Stimulated activated CD8-positive, alpha-beta memory T cell treated with anti-CD3 and anti-CD28 coated beads, Interleukin-15, amount 100 ng/mL, for 24 hours (primary cell): ENCODE measurements around the gene PCSK9.
"Not testable (repeated sequence)": the region's sequence is repeated elsewhere in the genome, so short reads cannot be mapped to it uniquely, and the experiment has no call there.

Experiments used
- DNase-seq: peaks from one replicate; pipeline ENCODE4 v3.0.0-alpha.2; 2020; ENCODE audit warnings: low read depth

PCSK9 gene

GRCh38 chr1:55010194-55010886 is 29.0 kb upstream of the PCSK9 start:
- no peak for DNase-seq

- DNase-seq: no peak
Observed at GRCh38 chr1:55010887-55011217, 28.5 kb upstream of the PCSK9 start.

DNA sequence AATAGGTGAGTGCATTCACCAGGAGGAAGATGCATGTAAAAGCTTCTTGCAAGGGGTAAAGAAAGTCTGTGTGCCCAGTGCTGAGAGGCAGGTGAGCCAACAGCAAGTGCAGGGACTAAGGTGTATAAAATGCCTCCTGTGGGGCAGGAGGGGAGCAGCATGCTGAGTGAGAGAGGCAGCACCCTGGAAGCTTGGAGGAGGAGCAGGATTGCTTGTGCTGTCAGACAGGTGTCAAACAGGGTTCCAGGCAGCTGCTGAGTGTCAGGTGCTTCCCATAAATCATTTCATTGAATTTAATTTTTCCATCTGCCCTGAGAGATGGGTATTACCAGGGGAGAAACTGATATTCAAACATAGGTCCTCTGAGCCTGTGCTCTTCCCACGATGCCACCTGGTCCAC is 26.7 kb upstream of the PCSK9 start:
- DNase-seq: no peak

DNA sequence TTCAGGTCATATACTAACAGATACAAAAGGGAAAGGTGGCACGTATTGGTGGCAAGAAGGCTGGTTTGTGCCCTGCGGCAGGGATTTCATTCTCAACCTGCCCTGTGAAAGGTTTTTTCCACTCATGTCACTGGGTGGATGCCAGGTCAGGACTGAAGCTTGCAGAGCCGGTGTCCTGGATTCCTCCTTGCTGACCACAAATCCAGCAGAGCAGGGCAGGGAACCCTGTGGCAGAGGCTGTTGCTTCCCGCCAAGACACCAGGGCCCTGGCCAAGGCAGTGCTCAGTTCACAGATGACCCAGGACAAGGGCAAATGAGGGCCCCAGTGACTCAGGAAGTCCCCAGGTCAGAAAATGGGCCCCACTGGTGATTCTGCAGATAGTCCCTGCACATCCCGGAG is 24.2 kb upstream of the PCSK9 start:
- DNase-seq: no peak

GRCh38 chr1:55015731-55016620 is 23.4 kb upstream of the PCSK9 start:
- DNase-seq: no peak

- DNase-seq: no peak
Observed at GRCh38 chr1:55018395-55018794, 21.0 kb upstream of the PCSK9 start.

DNA sequence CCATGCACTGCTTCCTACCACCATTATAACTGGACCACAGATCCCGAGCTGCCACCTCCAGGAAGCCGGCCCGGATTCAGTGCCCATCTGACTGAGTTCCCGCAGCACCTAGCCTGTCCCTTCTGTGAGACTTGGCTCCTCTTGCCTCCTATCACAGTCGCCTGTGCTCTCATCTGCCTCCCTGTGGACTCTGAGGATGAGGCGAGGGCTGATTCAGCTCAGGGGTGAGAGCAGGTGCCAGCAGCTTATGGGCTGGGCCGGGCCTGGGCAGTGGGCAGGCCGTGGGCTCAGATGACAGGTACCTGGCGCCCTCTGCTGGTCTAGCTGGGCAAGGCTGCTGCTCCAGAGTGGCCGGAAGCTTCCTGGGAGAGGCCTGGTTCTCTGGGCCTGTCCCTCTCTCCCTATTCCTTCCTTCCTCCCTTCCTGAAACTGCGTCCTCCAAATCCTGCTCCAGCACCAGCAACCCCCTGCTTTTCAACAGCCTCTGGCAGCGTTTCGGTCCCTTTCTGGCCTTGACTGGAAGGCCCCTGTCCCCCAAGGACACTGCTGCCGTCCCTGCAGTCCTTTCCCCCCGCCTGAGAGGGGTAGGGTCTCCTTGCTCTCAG is 17.3 kb upstream of the PCSK9 start:
- peak; percentile 41 for DNase-seq

GRCh38 chr1:55024163-55024562 is 15.2 kb upstream of the PCSK9 start:
- DNase-seq: not testable (repeated sequence)

DNA sequence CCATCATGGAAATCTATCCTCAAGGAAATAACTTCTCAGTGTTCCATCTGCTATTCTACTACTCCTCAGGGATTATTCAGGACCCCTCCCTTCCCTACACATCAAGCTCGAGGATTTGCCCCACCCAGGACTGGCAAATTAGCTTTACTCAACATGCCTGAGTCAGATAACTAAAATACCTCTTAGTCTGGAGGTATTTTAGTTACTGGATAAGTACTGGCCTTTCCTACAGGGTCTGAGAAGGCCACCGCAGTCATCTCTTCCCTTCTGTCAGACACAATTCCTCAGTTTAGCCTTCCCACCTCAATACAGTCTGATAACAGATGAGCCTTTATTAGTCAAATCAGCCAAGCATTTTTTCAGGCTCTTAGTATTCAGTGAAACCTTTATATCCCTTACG is 12.7 kb upstream of the PCSK9 start:
- DNase-seq: not testable (repeated sequence)

DNA sequence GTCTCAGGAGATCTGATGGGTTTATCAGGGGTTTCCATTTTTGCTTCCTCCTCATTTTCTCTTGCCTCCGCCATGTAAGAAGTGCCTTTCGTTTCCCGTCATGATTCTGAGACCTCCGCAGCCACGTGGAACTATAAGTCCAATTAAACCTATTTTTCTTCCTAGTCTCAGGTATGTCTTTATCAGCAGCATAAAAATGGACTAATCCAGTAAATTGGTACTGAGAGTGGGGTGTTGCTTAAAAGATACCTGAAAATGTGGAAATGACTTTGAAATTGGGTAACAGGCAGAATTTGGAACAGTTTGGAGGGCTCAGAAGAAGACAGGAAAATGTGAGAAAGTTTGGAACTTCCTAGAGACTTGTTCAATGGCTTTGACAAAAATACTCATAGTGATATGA is 8.2 kb upstream of the PCSK9 start:
- DNase-seq: not testable (repeated sequence)

- no peak for DNase-seq
Observed at GRCh38 chr1:55033265-55033614, 6.1 kb upstream of the PCSK9 start.

GRCh38 chr1:55034476-55035133 is 4.7 kb upstream of the PCSK9 start:
- no peak for DNase-seq

- no peak for DNase-seq
Observed at GRCh38 chr1:55035904-55036303, 3.4 kb upstream of the PCSK9 start.

- DNase-seq: no peak
Observed at GRCh38 chr1:55037733-55038551, 1.4 kb upstream of the PCSK9 start.

DNA sequence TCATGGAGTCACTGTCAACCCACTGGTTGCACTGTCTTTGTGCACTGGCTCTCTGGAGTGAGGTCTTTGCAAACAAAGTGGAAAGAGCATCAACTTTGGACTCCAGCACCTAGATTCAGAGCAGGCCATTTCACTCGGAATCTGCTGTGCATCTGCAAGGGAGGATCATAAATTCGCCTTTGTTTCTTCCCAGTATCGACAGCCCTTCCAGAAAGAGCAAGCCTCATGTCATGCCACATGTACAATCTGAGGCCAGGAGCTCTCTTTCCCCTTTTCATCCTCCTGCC is 853 bp upstream of the PCSK9 start:
- DNase-seq: no peak

GRCh38 chr1:55038974-55039341 is 390 bp upstream of the PCSK9 start:
- no peak for DNase-seq

DNA sequence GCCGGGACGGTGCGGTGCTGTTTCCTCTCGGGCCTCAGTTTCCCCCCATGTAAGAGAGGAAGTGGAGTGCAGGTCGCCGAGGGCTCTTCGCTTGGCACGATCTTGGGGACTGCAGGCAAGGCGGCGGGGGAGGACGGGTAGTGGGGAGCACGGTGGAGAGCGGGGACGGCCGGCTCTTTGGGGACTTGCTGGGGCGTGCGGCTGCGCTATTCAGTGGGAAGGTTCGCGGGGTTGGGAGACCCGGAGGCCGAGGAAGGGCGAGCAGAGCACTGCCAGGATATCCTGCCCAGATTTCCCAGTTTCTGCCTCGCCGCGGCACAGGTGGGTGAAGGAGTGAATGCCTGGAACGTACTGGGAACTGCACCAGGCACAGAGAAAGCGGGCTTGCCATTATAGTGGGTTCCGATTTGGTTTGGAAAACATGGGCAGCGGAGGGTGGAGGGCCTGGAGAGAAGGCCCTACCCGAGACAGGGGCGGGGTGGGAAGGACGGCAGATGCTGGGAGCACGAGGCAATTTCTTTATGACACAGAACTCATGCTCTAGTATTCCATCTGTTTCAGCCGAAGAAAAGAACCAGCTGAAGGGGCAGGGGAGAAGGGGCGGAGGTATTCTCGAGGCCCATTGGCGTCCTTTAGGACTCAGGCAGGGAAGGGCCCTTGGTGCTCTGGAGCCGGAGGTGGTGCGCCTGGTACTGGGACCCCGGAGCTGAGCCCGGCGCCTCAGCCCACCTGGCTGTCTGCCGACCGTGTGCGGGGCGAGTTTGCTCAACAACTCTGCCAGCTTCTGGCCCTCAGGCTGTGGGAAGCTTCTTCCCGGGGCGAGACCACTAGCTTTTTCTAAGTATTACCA is 960 bp downstream of the PCSK9 start:
- DNase-seq: no peak

GRCh38 chr1:55040933-55041494 is 1.7 kb downstream of the PCSK9 start:
- DNase-seq: no peak

GRCh38 chr1:55041613-55042012 is 2.3 kb downstream of the PCSK9 start:
- DNase-seq: no peak

DNA sequence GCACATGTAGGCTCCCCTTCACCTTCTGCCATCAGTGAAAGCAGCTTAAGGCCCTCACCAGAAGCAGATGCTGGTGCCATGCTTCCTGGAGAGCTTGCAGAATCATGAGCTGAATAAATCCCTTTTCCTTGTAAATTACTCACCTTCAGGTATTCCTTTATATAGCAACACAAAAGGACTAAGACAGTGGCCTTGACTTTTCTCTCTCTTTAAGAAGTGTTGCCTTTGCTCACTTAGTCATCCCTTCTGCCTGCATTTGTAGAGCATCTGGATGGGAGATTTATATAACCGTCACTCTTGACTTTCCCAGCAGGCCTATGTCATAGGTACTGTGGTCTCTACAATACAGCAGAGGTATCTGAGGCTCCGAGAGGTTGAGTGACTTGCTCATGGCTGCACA is 3.7 kb downstream of the PCSK9 start:
- no peak for DNase-seq

GRCh38 chr1:55043726-55044125 is 4.4 kb downstream of the PCSK9 start:
- DNase-seq: no peak
